ENCODE measurements around the gene CACNA1E. TPM values are rescaled to one million over a fixed set of nuclear protein-coding genes. Genes with fewer than 3 reads are reported as not detected.

CACNA1E gene
- total and polyA plus RNA-seq, 2 of the 4 experiments (the other 2 are of a cell fraction): not detected

GRCh38 chr1:181588631-181589030 is 105.3 kb downstream of the CACNA1E start:
- H4K8ac ChIP-seq (ENCODE audit: low read depth in 2 of 2, low read length in 2 of 2): no peak overlapping the region
- H3K36me3 ChIP-seq (ENCODE audit: control insufficient read depth, insufficient read depth, low read length): no peaks in the 10 kb centered on the region
- H2BK5ac ChIP-seq (ENCODE audit: low read depth, low read length, poor library complexity, severe bottlenecking): no peak overlapping the region
- no peak overlapping the region for H2BK120ac ChIP-seq (ENCODE audit: low read depth, low read length)
- H2BK15ac ChIP-seq (ENCODE audit: low read depth, low read length): no peak overlapping the region
- no peaks in the 10 kb centered on the region for H3K9me3 ChIP-seq (ENCODE audit: control insufficient read depth, insufficient read depth, low read length)
- H3K4me1 ChIP-seq (ENCODE audit: control insufficient read depth, insufficient read depth, low read length): no peaks in the 10 kb centered on the region
- H4K20me1 ChIP-seq (ENCODE audit: insufficient read depth, low read length): no peaks in the 10 kb centered on the region
- H3K56ac ChIP-seq (ENCODE audit: extremely low read depth, insufficient read depth, low read length): no peak overlapping the region
- no peak overlapping the region for H3K4me3 ChIP-seq (ENCODE audit: insufficient read depth, low read depth, low read length)
- no peak for TF ChIP-seq RFX5 (IDR thresholded peaks at IDR 0.05; ENCODE audit: low read depth, low read length)
- no peak for TF ChIP-seq RAD21 (IDR thresholded peaks at IDR 0.05; ENCODE audit: low read length)
- no peak for TF ChIP-seq BHLHE40 (IDR thresholded peaks at IDR 0.05; ENCODE audit: low read depth, low read length)
- TF ChIP-seq RCOR1 (IDR thresholded peaks at IDR 0.05; ENCODE audit: insufficient replicate concordance, low read length): no peak
- TF ChIP-seq, protein P1, sequence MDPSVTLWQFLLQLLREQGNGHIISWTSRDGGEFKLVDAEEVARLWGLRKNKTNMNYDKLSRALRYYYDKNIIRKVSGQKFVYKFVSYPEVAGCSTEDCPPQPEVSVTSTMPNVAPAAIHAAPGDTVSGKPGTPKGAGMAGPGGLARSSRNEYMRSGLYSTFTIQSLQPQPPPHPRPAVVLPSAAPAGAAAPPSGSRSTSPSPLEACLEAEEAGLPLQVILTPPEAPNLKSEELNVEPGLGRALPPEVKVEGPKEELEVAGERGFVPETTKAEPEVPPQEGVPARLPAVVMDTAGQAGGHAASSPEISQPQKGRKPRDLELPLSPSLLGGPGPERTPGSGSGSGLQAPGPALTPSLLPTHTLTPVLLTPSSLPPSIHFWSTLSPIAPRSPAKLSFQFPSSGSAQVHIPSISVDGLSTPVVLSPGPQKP (IDR thresholded peaks at IDR 0.05; ENCODE audit: borderline replicate concordance, low read depth, low read length): no peak
- no peak for TF ChIP-seq POLR2A (IDR thresholded peaks at IDR 0.05; ENCODE audit: low read depth, low read length)
- no peak overlapping the region for H3K18ac ChIP-seq (ENCODE audit: low read depth, low read length)
- ChIA-PET POLR2A (ENCODE audit: unreplicated experiment) (no interaction called here), CTCF (no interaction called here)
- no peaks in the 10 kb centered on the region for H3K79me1 ChIP-seq (ENCODE audit: low read depth in 1 of 2, low read length in 2 of 2)
- intact Hi-C loops (cut with micrococcal nuclease): no loop called here
- no TSS peak for BruUV-seq (replicated peaks)
- no peak overlapping the region for H2AFZ ChIP-seq (replicated peaks; ENCODE audit: low read length, poor library complexity)
- no peak overlapping the region for H3K4ac ChIP-seq (ENCODE audit: low read depth, low read length)
- no peak overlapping the region for H3K14ac ChIP-seq (replicated peaks; ENCODE audit: low read depth, low read length)
- H4K5ac ChIP-seq (ENCODE audit: low read depth, low read length): no peak overlapping the region
- no peak for ATAC-seq (ENCODE audit: low read depth)
- DNase-seq: no peak
- H3K9me1 ChIP-seq (ENCODE audit: insufficient read depth, low read length): no peaks in the 10 kb centered on the region
- no peak overlapping the region for H4K91ac ChIP-seq (ENCODE audit: insufficient read depth, low read depth, low read length)
- in situ Hi-C loops (cut with MboI; ENCODE audit: low sequenced_read_pairs): no loop called here
- WGBS, 2 experiments (ENCODE audit: extremely low coverage in 2 of 2, insufficient read length in 1 of 2): 0% methylated on average over 1 of the region's 4 CpGs; no CpG with 5 or more reads in 1 of the 2 experiments
- H3K27me3 ChIP-seq (ENCODE audit: control insufficient read depth, insufficient read depth, low read length): no peaks in the 10 kb centered on the region
- no peak overlapping the region for H3K23ac ChIP-seq (ENCODE audit: low read depth, low read length)
- no peak overlapping the region for H2AK5ac ChIP-seq (ENCODE audit: low read depth, low read length)
- no peak overlapping the region for H3K9ac ChIP-seq (ENCODE audit: low read depth, low read length)
- dilution Hi-C loops (cut with HindIII; ENCODE audit: low sequenced_read_pairs, unreplicated experiment): no loop called here
- H3K27ac ChIP-seq (ENCODE audit: insufficient read depth, low read length): no peak overlapping the region
- H2BK20ac ChIP-seq (ENCODE audit: low read depth, low read length): no peak overlapping the region
- H2AK9ac ChIP-seq (replicated peaks; ENCODE audit: low read depth, low read length, poor library complexity): no peak overlapping the region
- H3K4me2 ChIP-seq (ENCODE audit: low read depth, low read length): no peak overlapping the region

Data from IMR-90 (cell line).